ENCODE results near the gene DNAAF1. TPM values are rescaled to one million over a fixed set of nuclear protein-coding genes. Genes with fewer than 3 reads are reported as not detected.

The DNAAF1 gene
- 1.2 TPM in 1 of 2 replicates, not detected in the other for total RNA-seq

DNA sequence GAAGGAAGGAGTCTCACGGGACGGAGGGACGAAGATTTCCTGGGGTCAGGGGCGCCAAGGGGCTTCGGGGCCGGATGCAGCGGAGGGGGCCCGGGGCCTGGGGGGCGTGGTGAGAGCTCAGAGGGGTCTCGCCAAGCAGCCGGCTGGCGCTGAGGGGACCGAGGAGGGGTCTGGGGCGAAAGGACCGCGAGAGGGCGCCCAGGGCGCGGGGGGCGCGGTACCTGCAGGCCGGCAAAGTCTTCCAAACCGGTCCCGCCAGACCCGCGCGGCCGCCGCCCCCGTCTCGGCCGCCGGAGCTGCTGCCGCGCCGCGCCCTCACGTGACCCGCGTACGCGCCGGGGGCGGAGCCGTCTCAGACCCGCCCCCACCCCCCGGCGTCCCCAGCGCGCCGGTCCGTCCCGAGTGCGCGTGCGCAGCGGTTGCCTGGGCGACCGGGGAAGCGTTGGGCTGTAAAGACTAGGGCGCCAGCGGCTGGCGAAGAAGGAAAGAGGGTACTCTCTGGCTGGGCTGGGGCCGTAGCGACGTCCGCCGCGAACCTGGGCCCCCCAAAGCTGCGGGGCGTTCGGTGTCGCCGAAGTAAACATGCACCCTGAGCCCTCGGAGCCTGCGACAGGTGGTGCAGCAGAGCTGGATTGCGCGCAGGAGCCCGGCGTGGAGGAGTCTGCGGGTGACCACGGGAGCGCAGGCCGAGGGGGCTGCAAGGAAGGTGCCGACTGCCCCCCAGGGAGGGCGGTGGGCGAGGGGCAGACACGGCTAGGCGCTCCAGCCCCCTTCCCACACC lies at the start of gene DNAAF1, which contains the start of gene HSDL1:
TSS of gene DNAAF1 (plus strand) at position 450 of the 781 bp plus-strand sequence. CDS start at position 583, 133 bp downstream.
TSS of gene HSDL1 (minus strand) at position 319 of the 781 bp plus-strand sequence. CDS start 13,856 bp downstream, outside the sequence.

DNA sequence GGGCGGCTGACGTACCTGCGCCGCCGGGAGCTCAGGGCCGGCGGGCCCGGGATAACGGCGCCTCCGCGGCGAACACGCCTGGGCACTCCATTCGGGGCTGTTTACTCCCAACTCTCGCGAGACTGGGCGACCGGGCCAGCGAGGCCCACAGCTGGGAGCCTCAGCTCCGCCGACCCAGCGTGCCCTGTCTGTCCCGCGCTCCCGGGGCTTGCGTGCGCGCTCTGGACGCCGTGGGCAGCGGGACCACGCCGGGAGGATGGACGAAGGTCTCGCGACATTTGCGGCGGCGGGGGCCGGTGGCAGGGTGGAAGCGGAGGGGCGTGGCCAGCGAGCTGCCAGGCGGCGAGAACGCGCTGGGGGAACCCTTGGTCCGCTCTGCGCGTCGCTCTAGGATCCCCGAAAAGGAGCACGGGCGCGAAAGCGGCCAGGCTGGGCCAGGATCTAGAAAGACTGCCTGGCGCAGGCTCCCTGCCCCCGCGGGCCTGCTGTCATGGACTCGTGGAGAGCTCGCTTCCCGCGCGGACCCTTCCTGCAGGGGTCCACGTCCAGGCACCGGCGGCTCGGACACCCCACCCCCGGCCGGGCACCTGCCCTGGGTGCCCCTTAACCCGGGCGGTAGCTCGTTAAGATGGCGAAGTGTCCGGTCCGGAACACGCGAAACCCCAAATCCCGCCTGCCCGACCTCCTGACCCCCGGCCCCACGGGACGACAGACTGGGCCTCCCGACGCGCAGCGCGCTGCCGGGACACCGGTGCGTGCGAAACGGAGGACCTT lies 28.2 kb upstream of the DNAAF1 start, which contains the start of gene MBTPS1:
TSS of gene MBTPS1 (minus strand) at position 223 of the 774 bp plus-strand sequence. CDS start 15,159 bp downstream, outside the sequence.

DNA sequence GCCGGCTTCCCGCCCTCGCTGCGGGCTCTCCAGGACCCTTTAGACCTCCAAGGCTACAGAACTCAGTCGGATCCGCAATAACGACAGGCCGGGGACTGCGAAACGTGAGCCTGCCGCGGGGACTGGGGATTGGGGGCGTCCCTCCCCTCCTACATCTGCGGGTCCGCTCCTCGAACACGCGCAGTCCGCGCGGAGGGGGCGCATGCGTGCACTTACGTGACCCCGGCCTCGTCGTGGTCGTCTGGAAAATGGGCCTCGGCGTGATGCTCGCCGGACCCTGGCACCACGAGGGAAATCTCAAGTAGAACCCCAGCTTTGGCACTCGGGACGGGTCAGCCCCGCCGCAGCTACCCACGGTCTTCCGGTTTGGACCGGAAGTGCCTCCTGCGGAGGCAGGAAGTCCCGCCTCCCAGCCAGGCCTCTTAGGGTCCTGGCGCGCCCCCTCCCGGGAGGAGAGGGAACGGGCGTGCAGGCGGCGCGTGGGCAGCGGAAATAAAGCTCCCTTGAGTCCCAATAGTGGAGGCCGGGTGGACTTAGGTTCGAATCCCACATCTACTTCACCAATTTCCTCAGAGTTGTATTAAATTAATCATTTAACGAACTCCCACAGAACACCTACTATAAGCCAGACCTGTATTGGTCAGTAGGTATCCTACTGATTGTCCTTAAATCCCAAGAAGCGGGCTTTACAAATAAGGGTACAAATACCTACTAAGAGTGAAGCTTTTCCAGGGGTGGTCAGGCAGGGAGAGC lies 41.8 kb downstream of the DNAAF1 start, which contains the start of gene TAF1C:
TSS of gene TAF1C (minus strand) at position 373 of the 753 bp plus-strand sequence. CDS start 2,069 bp downstream, outside the sequence.

DNA sequence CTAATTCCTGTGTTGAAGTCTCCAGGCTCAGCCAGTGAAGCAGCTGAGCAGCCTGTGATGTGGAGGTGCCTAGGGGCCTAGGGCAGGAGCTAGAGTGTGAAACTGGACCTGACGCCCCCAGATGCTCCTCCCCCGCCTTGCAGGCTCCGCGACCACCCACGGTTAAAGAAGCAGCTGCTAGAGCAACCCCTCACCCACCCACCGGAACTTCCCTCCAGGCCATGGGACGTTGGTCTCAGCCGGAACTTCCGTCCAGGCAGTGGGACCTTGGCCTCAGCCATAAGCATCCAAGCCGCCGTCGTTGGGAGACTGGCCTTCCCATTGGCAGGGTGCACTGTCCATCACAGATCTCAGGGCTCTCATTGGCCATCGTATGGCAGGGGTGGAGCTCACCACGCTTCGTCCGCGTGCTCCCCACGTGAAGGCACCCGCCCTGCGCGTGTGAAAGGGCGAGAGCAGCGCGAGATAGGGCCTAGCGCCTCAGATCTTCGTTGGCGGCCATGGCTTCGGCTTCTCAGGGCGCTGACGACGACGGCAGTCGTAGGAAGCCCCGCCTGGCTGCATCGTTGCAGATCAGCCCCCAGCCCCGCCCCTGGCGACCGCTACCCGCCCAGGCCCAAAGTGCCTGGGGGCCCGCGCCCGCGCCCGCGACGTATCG lies 45.8 kb downstream of the DNAAF1 start, which contains the start of gene ADAD2:
TSS of gene ADAD2 (plus strand) at position 427 of the 658 bp plus-strand sequence. CDS start at position 501, 74 bp downstream.

Other genes starting within 250 kb of the DNAAF1 start
- 1.8 and 2.0 TPM in 2 replicates for gene MLYCD, start 246.2 kb upstream of the DNAAF1 start, total RNA-seq
- 2.3 and 3.5 TPM in 2 replicates for gene OSGIN1, start 192.1 kb upstream of the DNAAF1 start, total RNA-seq
- 0.86 TPM in 1 of 2 replicates, not detected in the other for gene NECAB2, start 177.1 kb upstream of the DNAAF1 start, total RNA-seq
- gene SLC38A8, start 102.5 kb upstream of the DNAAF1 start, total RNA-seq: not detected in 2 replicates
- gene MBTPS1, start 28.4 kb upstream of the DNAAF1 start, total RNA-seq: 96.6 and 101 TPM in 2 replicates
- 11.5 and 12.4 TPM in 2 replicates for gene HSDL1, start 131 bp upstream of the DNAAF1 start, total RNA-seq
- 14.9 and 29.4 TPM in 2 replicates for gene TAF1C, start 41.7 kb downstream of the DNAAF1 start, total RNA-seq
- gene ADAD2, start 45.8 kb downstream of the DNAAF1 start, total RNA-seq: not detected in 2 replicates
- not detected in 2 replicates for gene KCNG4, start 94.7 kb downstream of the DNAAF1 start, total RNA-seq
- gene WFDC1, start 149.6 kb downstream of the DNAAF1 start, total RNA-seq: not detected in 2 replicates
- gene ATP2C2, start 223.2 kb downstream of the DNAAF1 start, total RNA-seq: not detected in 2 replicates